ENCODE data around the gene BHLHA15. TPM values are rescaled to one million over a fixed set of nuclear protein-coding genes. Genes with fewer than 3 reads are reported as not detected.

Gene BHLHA15
- total and polyA plus RNA-seq, 2 of the 8 experiments (the other 6 are each of a cell fraction or from before 2014, with no cell fraction given) = 1.1 to 2.7 TPM

DNA sequence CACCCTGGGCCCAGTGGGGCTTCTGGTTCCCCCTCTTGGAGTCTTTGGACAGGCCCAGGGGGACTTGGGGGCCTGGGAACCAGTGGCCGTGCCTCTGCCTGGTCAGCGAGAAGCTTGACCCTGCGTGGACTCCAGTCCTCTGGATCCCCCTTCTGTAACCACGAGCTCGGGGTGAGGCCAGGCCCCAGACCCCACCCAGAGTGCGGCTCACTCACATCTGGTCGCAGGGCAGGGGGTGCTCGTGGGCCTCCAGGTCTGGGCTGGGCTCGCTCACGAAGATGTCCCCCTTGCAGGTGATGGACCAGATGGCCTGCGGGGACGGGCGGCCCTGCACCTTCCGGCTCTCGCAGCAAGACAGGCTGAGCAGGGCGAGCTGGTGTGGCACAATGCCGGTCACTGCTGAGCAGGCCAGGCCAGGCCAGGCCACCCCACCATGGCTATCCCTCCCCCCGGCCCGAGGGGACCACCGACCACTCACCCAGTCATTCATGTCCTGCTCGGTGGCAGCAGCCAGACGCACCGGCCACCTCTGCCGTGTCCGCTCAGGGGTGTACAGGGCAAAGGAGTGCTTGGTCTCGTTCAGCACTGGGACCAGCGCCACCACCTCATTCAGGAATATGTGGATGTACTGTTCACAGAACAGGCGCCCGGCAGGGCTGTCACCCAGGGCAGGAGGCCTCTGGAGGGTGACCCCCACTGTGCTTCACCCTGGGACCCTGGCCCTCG lies 19.7 kb downstream of the BHLHA15 start:
- no peak overlapping the region; the same call in 1 of the 2 replicates for H4K8ac ChIP-seq (ENCODE audit: extremely low read depth, insufficient read depth, low read length)
- H2AFZ ChIP-seq (ENCODE audit: low read length) = no peak overlapping the region
- H3K4me1 ChIP-seq (replicated peaks in 1 of 4; ENCODE audit: control insufficient read depth in 3 of 4, insufficient read depth in 4 of 4, low read length in 3 of 4) = no peaks in the 10 kb centered on the region; a peak in 3 of 7 replicates
- H3K4me2 ChIP-seq (ENCODE audit: insufficient read depth in 1 of 2, low read depth in 2 of 2, low read length in 2 of 2) = no peak overlapping the region
- H3K79me1 ChIP-seq (ENCODE audit: low read depth, low read length) = no peaks in the 10 kb centered on the region
- no peak overlapping the region for H2BK12ac ChIP-seq (ENCODE audit: low read depth, low read length)
- WGBS, 2 experiments (ENCODE audit: extremely low coverage in 1 of 2, insufficient coverage in 1 of 2, insufficient read length in 1 of 2, insufficient replicate concordance in 2 of 2, low coverage in 1 of 2, low lambda C conversion rate in 2 of 2, missing lambda C conversion rate in 1 of 2) = 93% methylated on average over 25 of the region's 30 CpGs; no CpG with 5 or more reads in 1 of the 2 experiments
- no peak overlapping the region for H3K56ac ChIP-seq (replicated peaks; ENCODE audit: insufficient read length, low read depth, low read length)
- no peak overlapping the region for H3K18ac ChIP-seq (ENCODE audit: extremely low read depth, low read length)
- H3K27me3 ChIP-seq (replicated peaks in 1 of 4; ENCODE audit: control insufficient read depth in 3 of 4, extremely low read depth in 1 of 4, insufficient read depth in 3 of 4, low read length in 3 of 4) = no peaks in the 10 kb centered on the region
- no peaks in the 10 kb centered on the region for H3K23me2 ChIP-seq (ENCODE audit: low read depth, low read length)
- H2BK5ac ChIP-seq (ENCODE audit: low read depth, low read length) = no peak overlapping the region
- no peak overlapping the region for H3K9ac ChIP-seq (replicated peaks in 1 of 4; ENCODE audit: extremely low read depth in 1 of 4, low read depth in 3 of 4, low read length in 3 of 4)
- no peak overlapping the region for H2AK5ac ChIP-seq (ENCODE audit: low read depth, low read length)
- no peaks in the 10 kb centered on the region for H3K79me2 ChIP-seq (ENCODE audit: control insufficient read depth in 1 of 2, insufficient read depth in 2 of 2, low read length in 2 of 2)
- no peak overlapping the region for H3K23ac ChIP-seq (ENCODE audit: insufficient read length)
- DNase-seq (ENCODE audit: low read depth in 1 of 2, low spot score in 2 of 2) (no peak), FAIRE-seq (no peak)
- H4K20me1 ChIP-seq (replicated peaks in 1 of 2; ENCODE audit: control insufficient read depth in 1 of 2, insufficient read depth in 2 of 2, low read length in 2 of 2) = peaks cover 2 to 3% of the 10 kb centered on the region in 2 experiments
- POLR2A ChIA-PET (ENCODE audit: partially characterized antibody) = no interaction called here
- CTCF ChIA-PET (ENCODE audit: partially characterized antibody) = interaction anchor here (1.0 kb wide), 2 partner anchors 9 to 18 kb away, joined by 3 to 4 read pairs; no protein-coding TSS in a partner anchor
- H3K4ac ChIP-seq (replicated peaks; ENCODE audit: insufficient read length, low read depth, low read length) = no peak overlapping the region
- no peak overlapping the region for H2BK120ac ChIP-seq (replicated peaks; ENCODE audit: low read depth, low read length)
- no peak overlapping the region for H3K27ac ChIP-seq (ENCODE audit: low read depth, low read length)
- no peak overlapping the region for H2BK15ac ChIP-seq (ENCODE audit: low read length)
- H3K9me3 ChIP-seq (ENCODE audit: insufficient read depth in 2 of 2, low read depth in 1 of 2, low read length in 1 of 2) = no peaks in the 10 kb centered on the region
- no peaks in the 10 kb centered on the region for H3K36me3 ChIP-seq (ENCODE audit: control insufficient read depth in 2 of 4, insufficient read depth in 4 of 4, low read length in 3 of 4)
- no peak overlapping the region for H3K4me3 ChIP-seq (ENCODE audit: extremely low read depth in 1 of 4, insufficient read depth in 2 of 4, low read depth in 3 of 4, low read length in 4 of 4)
- no peak overlapping the region for H4K5ac ChIP-seq (ENCODE audit: insufficient read length, low read depth, low read length)
- H2BK20ac ChIP-seq (ENCODE audit: low read length) = no peak overlapping the region
- no peak overlapping the region for H3K14ac ChIP-seq (ENCODE audit: insufficient read length)
- H4K91ac ChIP-seq (replicated peaks; ENCODE audit: insufficient read length, low read length) = no peak overlapping the region
- TF ChIP-seq, protein P1, sequence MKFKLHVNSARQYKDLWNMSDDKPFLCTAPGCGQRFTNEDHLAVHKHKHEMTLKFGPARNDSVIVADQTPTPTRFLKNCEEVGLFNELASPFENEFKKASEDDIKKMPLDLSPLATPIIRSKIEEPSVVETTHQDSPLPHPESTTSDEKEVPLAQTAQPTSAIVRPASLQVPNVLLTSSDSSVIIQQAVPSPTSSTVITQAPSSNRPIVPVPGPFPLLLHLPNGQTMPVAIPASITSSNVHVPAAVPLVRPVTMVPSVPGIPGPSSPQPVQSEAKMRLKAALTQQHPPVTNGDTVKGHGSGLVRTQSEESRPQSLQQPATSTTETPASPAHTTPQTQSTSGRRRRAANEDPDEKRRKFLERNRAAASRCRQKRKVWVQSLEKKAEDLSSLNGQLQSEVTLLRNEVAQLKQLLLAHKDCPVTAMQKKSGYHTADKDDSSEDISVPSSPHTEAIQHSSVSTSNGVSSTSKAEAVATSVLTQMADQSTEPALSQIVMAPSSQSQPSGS (IDR thresholded peaks at IDR 0.05; ENCODE audit: low read length) = no peak
- TF ChIP-seq EZH2 (IDR thresholded peaks at IDR 0.05; ENCODE audit: low read depth, low read length, severe bottlenecking) (no peak), ZNF274 (IDR thresholded peaks at IDR 0.05; ENCODE audit: borderline replicate concordance, extremely low read depth, low read length) (no peak), PHF8 (conservative IDR thresholded peaks at IDR 0.05; ENCODE audit: low read depth, low read length) (no peak), CHD2 (IDR thresholded peaks at IDR 0.05; ENCODE audit: low read length) (no peak), RXRA (IDR thresholded peaks at IDR 0.05; ENCODE audit: insufficient read depth, low read depth, low read length) (no peak), SP1 (IDR thresholded peaks at IDR 0.05; ENCODE audit: low read depth, low read length) (no peak), BACH1 (IDR thresholded peaks at IDR 0.05; ENCODE audit: low read length) (no peak)
- TF ChIP-seq, protein P2, sequence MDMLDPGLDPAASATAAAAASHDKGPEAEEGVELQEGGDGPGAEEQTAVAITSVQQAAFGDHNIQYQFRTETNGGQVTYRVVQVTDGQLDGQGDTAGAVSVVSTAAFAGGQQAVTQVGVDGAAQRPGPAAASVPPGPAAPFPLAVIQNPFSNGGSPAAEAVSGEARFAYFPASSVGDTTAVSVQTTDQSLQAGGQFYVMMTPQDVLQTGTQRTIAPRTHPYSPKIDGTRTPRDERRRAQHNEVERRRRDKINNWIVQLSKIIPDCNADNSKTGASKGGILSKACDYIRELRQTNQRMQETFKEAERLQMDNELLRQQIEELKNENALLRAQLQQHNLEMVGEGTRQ (IDR thresholded peaks at IDR 0.05; ENCODE audit: low read length) = no peak

Measured in H1 (cell line).